GM15510 (cell line): ENCODE results near the gene KCNB1.

ENCODE experiments used
- POLR2A ChIP-seq: IDR thresholded peaks from 3 replicates; pipeline ENCODE4 v1.6.1; 2011; ENCODE audit warnings: borderline replicate concordance; ENCODE audit not compliant: insufficient read length; ENCODE audit errors: extremely low read depth

The KCNB1 gene

GRCh38 chr20:49385465-49385864 lies 97.0 kb downstream of the KCNB1 start:
- no peak for TF ChIP-seq POLR2A

- TF ChIP-seq POLR2A, result no peak
Measured at GRCh38 chr20:49384437-49385434, 97.7 kb downstream of the KCNB1 start.

- TF ChIP-seq POLR2A, result no peak
Measured at GRCh38 chr20:49381558-49382493, 100.6 kb downstream of the KCNB1 start.

GRCh38 chr20:49380337-49380780 lies 102.1 kb downstream of the KCNB1 start:
- TF ChIP-seq POLR2A, result no peak

GRCh38 chr20:49379338-49379737 lies 103.1 kb downstream of the KCNB1 start:
- TF ChIP-seq POLR2A, result no peak

- TF ChIP-seq POLR2A, result no peak
Measured at GRCh38 chr20:49377326-49377725, 105.1 kb downstream of the KCNB1 start.

- no peak for TF ChIP-seq POLR2A
Measured at GRCh38 chr20:49375170-49375569, 107.3 kb downstream of the KCNB1 start.

GRCh38 chr20:49372095-49372734 lies 110.3 kb downstream of the KCNB1 start:
- TF ChIP-seq POLR2A, result no peak

GRCh38 chr20:49368596-49368995 lies 113.9 kb downstream of the KCNB1 start:
- TF ChIP-seq POLR2A, result no peak

GRCh38 chr20:49367113-49367512 lies 115.4 kb downstream of the KCNB1 start:
- no peak for TF ChIP-seq POLR2A

- TF ChIP-seq POLR2A, result no peak
Measured at GRCh38 chr20:49366687-49367086, 115.8 kb downstream of the KCNB1 start.

GRCh38 chr20:49361862-49362660 lies 120.4 kb downstream of the KCNB1 start:
- TF ChIP-seq POLR2A, result no peak

GRCh38 chr20:49360242-49360968 lies 122.1 kb downstream of the KCNB1 start:
- TF ChIP-seq POLR2A, result no peak
